ENCODE data around the gene MIER3.

MIER3 gene

GRCh38 chr5:56893251-56893951 lies 58.5 kb downstream of the MIER3 start:
- no peak for DNase-seq (ENCODE audit: low read depth)
- no peak for TF ChIP-seq CTCF (conservative IDR thresholded peaks at IDR 0.05; ENCODE audit: control insufficient read depth, insufficient read depth, low read depth, low read length)
- H3K4me3 ChIP-seq (ENCODE audit: control insufficient read depth, low read depth, low read length): no peak overlapping the region

- TF ChIP-seq CTCF (conservative IDR thresholded peaks at IDR 0.05; ENCODE audit: control insufficient read depth, insufficient read depth, low read depth, low read length): no peak
- H3K4me3 ChIP-seq (ENCODE audit: control insufficient read depth, low read depth, low read length): no peak overlapping the region
- DNase-seq (ENCODE audit: low read depth): no peak
Observed at GRCh38 chr5:56881571-56881970, 70.4 kb downstream of the MIER3 start.

- H3K4me3 ChIP-seq (ENCODE audit: control insufficient read depth, low read depth, low read length): no peak overlapping the region
- no peak for TF ChIP-seq CTCF (conservative IDR thresholded peaks at IDR 0.05; ENCODE audit: control insufficient read depth, insufficient read depth, low read depth, low read length)
- peak; percentile 63 for DNase-seq (ENCODE audit: low read depth)
Observed at GRCh38 chr5:56876327-56876726, 75.6 kb downstream of the MIER3 start.

- no peak for TF ChIP-seq CTCF (conservative IDR thresholded peaks at IDR 0.05; ENCODE audit: control insufficient read depth, insufficient read depth, low read depth, low read length)
- no peak for DNase-seq (ENCODE audit: low read depth)
- no peak overlapping the region for H3K4me3 ChIP-seq (ENCODE audit: control insufficient read depth, low read depth, low read length)
Observed at GRCh38 chr5:56873056-56873455, 78.9 kb downstream of the MIER3 start.

GRCh38 chr5:56871777-56872176 lies 80.1 kb downstream of the MIER3 start:
- no peak for TF ChIP-seq CTCF (conservative IDR thresholded peaks at IDR 0.05; ENCODE audit: control insufficient read depth, insufficient read depth, low read depth, low read length)
- H3K4me3 ChIP-seq (ENCODE audit: control insufficient read depth, low read depth, low read length): no peak overlapping the region
- no peak for DNase-seq (ENCODE audit: low read depth)
